Fibroblast of villous mesenchyme (primary cell): Measurements from ENCODE around the gene FEZ2. TPM values are rescaled to one million over a fixed set of nuclear protein-coding genes. Genes with fewer than 3 reads are reported as not detected.

Experiments used
- DNase-seq: peaks from one replicate; pipeline ENCODE4 v3.0.0-alpha.2; 2010; ENCODE audit warnings: low read depth
- H3K4me3 ChIP-seq: 2 replicates; pipeline ENCODE4 v1.5.1; 2011; ENCODE audit warnings: low read depth, mild to moderate bottlenecking, low read length
- total RNA-seq: library from RNA; depleted of rRNA; stranded (reverse); fragments of >200 nt; gene quantifications from 2 replicates; pipeline ENCODE4 v1.2.3, GENCODE V29; 2012
- TF ChIP-seq, protein P1 (sequence below): IDR thresholded peaks from 2 replicates; pipeline ENCODE4 v1.5.1; 2012; ENCODE audit warnings: low read depth, mild to moderate bottlenecking, low read length; ENCODE audit not compliant: insufficient read depth

FEZ2 gene
- total RNA-seq, 1 donor, result 56.6 TPM

DNA sequence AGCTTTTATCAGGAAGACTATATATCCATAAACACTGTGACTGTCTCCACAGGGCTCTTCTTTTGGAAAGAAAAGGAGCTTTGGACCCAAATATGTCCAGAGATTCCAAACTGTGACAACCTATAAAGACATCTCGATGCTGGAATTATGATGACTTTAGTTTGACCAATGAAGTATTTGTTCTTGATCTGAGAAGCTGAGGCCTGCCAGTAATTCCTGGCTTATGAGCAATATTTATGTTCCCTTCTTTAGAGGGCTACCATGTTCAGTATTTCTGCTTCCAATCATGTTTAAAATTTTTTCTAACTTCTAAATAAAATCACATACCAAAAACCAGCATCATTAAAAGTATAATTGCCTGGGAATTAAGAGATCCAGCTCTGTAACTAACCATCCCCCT, 41.1 kb downstream of the FEZ2 start:
- no peak overlapping the region for H3K4me3 ChIP-seq
- peak; percentile 30 for DNase-seq
- TF ChIP-seq, protein P1, sequence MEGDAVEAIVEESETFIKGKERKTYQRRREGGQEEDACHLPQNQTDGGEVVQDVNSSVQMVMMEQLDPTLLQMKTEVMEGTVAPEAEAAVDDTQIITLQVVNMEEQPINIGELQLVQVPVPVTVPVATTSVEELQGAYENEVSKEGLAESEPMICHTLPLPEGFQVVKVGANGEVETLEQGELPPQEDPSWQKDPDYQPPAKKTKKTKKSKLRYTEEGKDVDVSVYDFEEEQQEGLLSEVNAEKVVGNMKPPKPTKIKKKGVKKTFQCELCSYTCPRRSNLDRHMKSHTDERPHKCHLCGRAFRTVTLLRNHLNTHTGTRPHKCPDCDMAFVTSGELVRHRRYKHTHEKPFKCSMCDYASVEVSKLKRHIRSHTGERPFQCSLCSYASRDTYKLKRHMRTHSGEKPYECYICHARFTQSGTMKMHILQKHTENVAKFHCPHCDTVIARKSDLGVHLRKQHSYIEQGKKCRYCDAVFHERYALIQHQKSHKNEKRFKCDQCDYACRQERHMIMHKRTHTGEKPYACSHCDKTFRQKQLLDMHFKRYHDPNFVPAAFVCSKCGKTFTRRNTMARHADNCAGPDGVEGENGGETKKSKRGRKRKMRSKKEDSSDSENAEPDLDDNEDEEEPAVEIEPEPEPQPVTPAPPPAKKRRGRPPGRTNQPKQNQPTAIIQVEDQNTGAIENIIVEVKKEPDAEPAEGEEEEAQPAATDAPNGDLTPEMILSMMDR, result no peak

DNA sequence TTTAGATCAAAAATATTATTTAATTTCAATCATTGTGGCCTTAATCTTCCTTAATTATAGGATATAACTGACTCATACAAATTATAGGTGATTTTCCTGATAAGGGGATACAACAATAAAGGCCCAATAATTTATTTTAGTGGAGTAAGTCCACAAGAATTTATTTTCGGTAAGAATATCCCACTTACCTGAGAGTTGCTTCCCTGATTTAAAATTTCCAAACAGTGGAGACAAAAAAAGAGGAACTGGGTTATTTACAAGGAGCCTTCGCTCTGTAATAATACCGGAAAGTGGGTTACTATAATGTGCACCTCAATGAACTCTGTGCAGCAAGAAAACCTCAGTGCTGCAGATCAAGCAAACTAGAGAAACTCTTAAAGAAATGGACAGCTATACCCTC, 42.2 kb downstream of the FEZ2 start:
- DNase-seq, result no peak
- H3K4me3 ChIP-seq, result no peak overlapping the region
- TF ChIP-seq, protein P1, result no peak

- no peak for DNase-seq
- no peak overlapping the region for H3K4me3 ChIP-seq
- TF ChIP-seq, protein P1, result no peak
These were observed 43.4 kb downstream of the FEZ2 start for GRCh38 chr2:36554531-36554930.

DNA sequence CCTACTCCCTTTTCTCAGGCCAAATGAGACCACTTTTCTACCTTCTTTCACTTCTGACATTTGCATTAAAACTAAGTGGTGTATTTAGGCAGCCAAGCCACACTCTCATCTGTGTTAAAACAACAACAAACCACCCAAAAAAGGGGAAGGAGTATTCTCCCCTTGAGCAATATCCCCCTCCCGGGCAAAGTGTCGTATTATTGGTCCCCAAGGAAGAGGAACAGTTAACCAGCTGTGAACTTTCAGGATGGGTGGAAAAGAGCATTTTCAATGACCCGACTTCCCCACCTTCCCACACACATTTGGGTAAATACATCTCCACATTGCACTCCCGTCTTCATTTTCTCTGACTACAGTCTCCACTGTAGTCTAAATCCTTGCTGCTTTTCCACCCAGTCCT, 44.3 kb downstream of the FEZ2 start:
- TF ChIP-seq, protein P1, result no peak
- H3K4me3 ChIP-seq, result no peak overlapping the region
- no peak for DNase-seq

DNA sequence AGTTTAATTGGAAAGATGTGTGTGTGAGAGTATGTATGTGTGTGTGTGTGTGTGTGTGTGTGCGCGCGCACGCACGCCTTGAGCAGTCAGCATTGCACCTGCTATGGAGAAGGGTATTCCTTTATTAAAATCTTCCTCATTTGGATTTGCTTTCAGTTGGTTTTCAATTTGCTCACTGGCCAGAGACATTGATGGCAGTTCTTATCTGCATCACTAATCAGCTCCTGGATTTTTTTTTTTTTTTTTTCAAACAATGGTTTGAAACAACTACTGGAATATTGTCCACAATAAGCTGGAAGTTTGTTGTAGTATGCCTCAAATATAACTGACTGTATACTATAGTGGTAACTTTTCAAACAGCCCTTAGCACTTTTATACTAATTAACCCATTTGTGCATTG, 48.0 kb downstream of the FEZ2 start:
- H3K4me3 ChIP-seq, result no peak overlapping the region
- TF ChIP-seq, protein P1, result no peak
- no peak for DNase-seq

- DNase-seq, result peak; percentile 67
- no peak overlapping the region for H3K4me3 ChIP-seq
- TF ChIP-seq, protein P1, result no peak
These were observed 48.8 kb downstream of the FEZ2 start for GRCh38 chr2:36549165-36549574.

- TF ChIP-seq, protein P1, result no peak
- no peak overlapping the region for H3K4me3 ChIP-seq
- no peak for DNase-seq
These were observed 50.1 kb downstream of the FEZ2 start for GRCh38 chr2:36547906-36548305.
